AG09309 (cell line): ENCODE measurements around the gene KLHL5.

Experiments
- DNase-seq: peaks from one replicate; pipeline ENCODE4 v3.0.0-alpha.2; 2010; ENCODE audit warnings: low read depth
- H3K4me3 ChIP-seq: 2 replicates; pipeline ENCODE4 v1.5.1; 2011; ENCODE audit warnings: mild to moderate bottlenecking, low read depth, low read length, moderate library complexity; ENCODE audit not compliant: control insufficient read depth
- TF ChIP-seq, protein P1 (sequence below): IDR thresholded peaks from 2 replicates; pipeline ENCODE4 v1.5.1; 2011; ENCODE audit warnings: mild to moderate bottlenecking, low read depth, low read length, inconsistent platforms; ENCODE audit not compliant: insufficient read depth, control insufficient read depth; ENCODE audit errors: missing control alignments

KLHL5 gene

DNA sequence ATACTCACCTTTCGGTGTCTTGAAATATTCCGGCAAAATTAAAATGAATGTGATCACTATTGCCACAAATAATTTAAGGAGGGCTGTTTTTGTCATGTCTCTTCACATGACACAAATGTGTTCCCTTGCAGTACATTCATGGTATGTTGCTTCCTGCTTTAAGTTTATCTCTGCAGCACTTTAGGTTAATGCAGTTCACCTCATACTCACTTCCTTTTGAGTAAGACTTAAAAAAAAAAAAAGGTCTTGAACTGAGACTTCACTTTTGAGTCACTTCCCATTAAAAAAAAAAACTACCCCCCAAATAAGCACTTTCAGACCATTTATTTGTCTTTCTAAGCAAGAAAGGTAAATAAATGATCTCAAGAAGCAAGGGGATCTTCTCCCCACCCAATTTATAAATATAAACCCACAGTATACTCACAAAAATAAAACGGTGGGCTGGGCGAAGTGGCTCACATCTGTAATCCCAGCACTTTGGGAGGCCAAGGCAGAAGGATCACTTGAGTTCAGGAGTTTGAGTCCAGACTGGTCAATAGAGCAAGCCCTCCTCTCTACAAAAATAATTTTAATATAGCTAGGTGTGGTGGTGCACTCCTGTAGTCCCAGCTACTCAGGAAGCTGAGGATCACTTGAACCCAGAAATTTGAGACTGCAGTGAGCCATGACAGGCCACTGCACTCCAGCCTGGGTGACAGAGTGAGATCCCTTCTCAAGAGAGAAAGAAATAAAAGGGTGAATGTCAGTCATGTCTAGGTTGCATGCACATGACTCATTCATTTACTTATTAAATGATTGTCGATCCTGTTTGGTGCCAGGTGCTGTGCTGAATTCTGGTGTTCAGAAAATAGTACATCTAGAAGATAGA is 29.6 kb upstream of the KLHL5 start, which contains the start of gene TMEM156:
TSS of gene TMEM156 (minus strand) at position 192 of the 868 bp plus-strand sequence. CDS start at position 96, 96 bp downstream.
- no peak for DNase-seq
- no peak within 1 kb of the TSS for H3K4me3 ChIP-seq
- TF ChIP-seq, protein P1, sequence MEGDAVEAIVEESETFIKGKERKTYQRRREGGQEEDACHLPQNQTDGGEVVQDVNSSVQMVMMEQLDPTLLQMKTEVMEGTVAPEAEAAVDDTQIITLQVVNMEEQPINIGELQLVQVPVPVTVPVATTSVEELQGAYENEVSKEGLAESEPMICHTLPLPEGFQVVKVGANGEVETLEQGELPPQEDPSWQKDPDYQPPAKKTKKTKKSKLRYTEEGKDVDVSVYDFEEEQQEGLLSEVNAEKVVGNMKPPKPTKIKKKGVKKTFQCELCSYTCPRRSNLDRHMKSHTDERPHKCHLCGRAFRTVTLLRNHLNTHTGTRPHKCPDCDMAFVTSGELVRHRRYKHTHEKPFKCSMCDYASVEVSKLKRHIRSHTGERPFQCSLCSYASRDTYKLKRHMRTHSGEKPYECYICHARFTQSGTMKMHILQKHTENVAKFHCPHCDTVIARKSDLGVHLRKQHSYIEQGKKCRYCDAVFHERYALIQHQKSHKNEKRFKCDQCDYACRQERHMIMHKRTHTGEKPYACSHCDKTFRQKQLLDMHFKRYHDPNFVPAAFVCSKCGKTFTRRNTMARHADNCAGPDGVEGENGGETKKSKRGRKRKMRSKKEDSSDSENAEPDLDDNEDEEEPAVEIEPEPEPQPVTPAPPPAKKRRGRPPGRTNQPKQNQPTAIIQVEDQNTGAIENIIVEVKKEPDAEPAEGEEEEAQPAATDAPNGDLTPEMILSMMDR, result no peak

DNA sequence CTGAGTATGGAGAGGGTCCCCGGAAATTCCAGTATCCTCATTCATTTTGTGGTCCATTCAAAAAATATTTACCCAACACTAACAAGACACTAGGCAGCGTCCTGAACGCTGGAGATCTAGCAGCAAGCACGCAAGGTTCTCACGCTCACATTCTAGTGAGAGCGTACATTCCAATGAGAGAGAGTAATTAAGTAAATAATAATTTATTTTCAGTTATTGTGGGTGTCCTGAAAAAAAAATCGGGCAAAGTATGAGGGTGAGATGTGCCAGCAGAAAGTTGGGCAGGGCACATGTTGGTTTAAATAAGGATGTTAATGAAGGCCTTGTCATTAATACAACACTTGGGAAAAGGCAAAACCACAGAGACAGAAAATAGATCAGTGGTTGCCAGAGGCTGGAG is 25.9 kb upstream of the KLHL5 start:
- TF ChIP-seq, protein P1, result no peak
- no peak overlapping the region for H3K4me3 ChIP-seq
- DNase-seq, result no peak

DNA sequence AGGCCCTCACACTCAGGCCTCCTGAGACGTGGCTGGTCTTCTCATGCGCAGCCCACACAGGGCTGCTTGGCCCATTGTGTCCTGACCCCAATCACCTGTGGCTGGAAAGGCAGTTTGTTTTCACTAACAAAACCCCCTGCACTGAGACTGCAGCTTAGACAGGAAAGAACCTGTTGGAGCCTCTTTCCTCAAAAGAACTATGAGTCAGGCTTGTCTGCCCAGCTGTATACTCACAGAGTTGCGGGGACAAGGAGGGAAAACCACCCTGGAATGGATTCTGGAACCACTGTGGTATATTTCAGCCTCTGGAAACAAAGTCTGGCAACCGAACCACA is 24.6 kb upstream of the KLHL5 start:
- DNase-seq, result no peak
- no peak overlapping the region for H3K4me3 ChIP-seq
- TF ChIP-seq, protein P1, result no peak

DNA sequence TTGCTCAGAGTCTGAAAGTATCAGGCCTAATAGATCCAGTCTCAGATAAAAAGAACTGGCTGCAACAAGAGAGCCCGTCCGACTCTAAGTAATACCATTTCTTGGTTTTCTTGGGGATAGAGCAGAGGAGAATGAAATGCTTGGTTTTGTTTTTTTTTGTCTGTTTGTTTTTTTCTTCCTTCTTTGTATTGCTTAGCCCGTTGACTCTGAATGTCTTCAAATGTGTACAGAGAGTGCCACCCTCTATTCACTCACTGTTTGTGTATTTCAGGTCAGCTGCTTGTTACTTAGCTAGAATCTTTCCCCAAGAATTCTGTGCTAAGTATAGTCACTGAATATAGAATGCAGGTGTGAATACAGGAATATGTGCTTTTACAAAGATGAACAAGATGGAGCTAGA is 24.1 kb upstream of the KLHL5 start:
- H3K4me3 ChIP-seq, result no peak overlapping the region
- TF ChIP-seq, protein P1, result no peak
- DNase-seq, result no peak

DNA sequence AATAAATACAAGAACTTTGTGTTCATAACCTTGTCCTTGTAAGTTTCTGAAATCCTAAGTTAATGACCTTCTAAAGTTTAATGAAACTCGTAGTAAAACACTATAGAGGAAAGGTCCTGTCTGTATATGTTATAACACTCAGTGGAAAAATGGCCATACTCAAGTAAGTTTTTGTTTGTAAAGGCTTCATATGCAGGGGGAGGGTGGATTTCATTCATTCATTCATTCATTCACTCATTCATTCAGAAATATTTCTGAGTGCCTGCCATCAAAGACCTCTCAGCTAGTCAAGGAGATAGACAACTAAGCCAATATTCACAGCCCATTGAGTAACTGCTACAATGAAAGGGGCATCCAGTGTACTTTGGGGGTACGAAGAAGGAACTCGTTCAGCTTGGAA is 22.9 kb upstream of the KLHL5 start:
- TF ChIP-seq, protein P1, result no peak
- DNase-seq, result no peak
- no peak overlapping the region for H3K4me3 ChIP-seq

DNA sequence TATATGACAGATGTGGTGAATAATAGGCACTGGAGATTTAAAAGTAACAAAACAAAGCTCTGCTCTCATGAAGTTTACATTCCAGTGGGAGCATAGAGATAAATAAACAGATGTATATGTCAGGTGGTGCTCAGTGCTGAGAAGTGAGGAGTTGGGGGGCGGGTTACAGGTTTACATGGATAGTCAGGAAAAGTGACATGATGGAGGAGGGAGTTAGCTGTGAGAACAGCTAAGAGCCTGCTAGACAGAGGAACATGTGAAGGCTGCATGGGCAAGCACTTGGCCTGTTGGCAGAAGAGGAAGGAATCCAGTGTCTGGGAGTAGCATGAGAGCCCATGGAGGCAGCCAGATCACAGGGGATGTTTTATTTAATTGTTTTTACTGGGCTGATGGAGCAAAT is 19.7 kb upstream of the KLHL5 start:
- TF ChIP-seq, protein P1, result no peak
- no peak overlapping the region for H3K4me3 ChIP-seq
- DNase-seq, result no peak
